ENCODE data around the gene JAK1. TPM values are rescaled to one million over a fixed set of nuclear protein-coding genes. Genes with fewer than 3 reads are reported as not detected.

The JAK1 gene
- total RNA-seq, 1 experiment from 2014 or later = 73.1 TPM

- peak overlapping the region; percentile 66 for H3K27ac Mint-ChIP-seq (ENCODE audit: low read depth, unreplicated experiment)
Measured at GRCh38 chr1:64913361-64914015, 52.9 kb downstream of the JAK1 start.

GRCh38 chr1:64912191-64912590, 54.2 kb downstream of the JAK1 start:
- POLR2A ChIA-PET = interaction anchor here (0.9 to 3.8 kb wide), 8 partner anchors 9 to 69 kb away, joined by 3 to 18 read pairs (median 4); no protein-coding TSS in a partner anchor
- Mint-ChIP-seq H3K27me3 (ENCODE audit: insufficient read depth, unreplicated experiment) (no peaks in the 10 kb centered on the region), H3K27ac (ENCODE audit: low read depth, unreplicated experiment) (peak overlapping the region; percentile 46)

More at GRCh38 chr1:64913361-64914015, 52.9 kb downstream of the JAK1 start:
- POLR2A ChIA-PET = interaction anchor here (0.6 to 1.2 kb wide), 2 partner anchors 20 to 44 kb away, joined by 3 read pairs; no protein-coding TSS in a partner anchor
- intact Hi-C loops (cut with micrococcal nuclease) = no loop called here
- no peak for DNase-seq (ENCODE audit: unreplicated experiment)
- H3K9me3 Mint-ChIP-seq (ENCODE audit: unreplicated experiment) = no peaks in the 10 kb centered on the region
- H3K4me3 Mint-ChIP-seq (ENCODE audit: unreplicated experiment) = no peak overlapping the region
- BruUV-seq (replicated peaks) = no TSS peak
- TF ChIP-seq CTCF (IDR thresholded peaks at IDR 0.05; ENCODE audit: unreplicated experiment) = no peak
- CTCF ChIA-PET = interaction anchor here (0.6 kb wide), 1 partner anchor 499 kb away, joined by 4 read pairs; no protein-coding TSS in a partner anchor
- H3K27me3 Mint-ChIP-seq (ENCODE audit: insufficient read depth, unreplicated experiment) = no peaks in the 10 kb centered on the region
- no peaks in the 10 kb centered on the region for H3K36me3 Mint-ChIP-seq (ENCODE audit: insufficient read depth, unreplicated experiment)
- peaks cover 58% of the 10 kb centered on the region for H3K4me1 Mint-ChIP-seq (ENCODE audit: insufficient read depth, unreplicated experiment)

DNA sequence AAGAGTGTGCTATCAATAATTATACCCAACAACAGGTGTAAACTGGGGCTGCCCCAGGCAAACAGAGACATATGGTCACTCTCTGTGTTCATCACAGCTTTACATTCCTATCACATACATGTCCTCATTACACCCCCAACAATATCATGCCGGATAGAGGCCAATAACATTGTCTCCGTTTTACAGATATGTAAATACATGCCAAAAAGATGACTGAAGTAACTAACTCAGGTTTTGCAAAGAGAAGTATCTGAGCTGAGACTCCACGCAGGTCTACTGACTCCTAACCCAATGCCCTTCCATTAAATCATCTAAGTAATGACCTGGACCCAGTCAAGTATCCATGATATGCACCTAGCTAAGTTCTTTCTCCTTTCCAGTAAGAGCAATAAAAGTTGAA, 55.0 kb downstream of the JAK1 start:
- H3K9me3 Mint-ChIP-seq (ENCODE audit: unreplicated experiment) = no peaks in the 10 kb centered on the region
- TF ChIP-seq CTCF (IDR thresholded peaks at IDR 0.05; ENCODE audit: unreplicated experiment) = no peak
- intact Hi-C loops (cut with micrococcal nuclease) = no loop called here
- H3K4me1 Mint-ChIP-seq (ENCODE audit: insufficient read depth, unreplicated experiment) = peaks cover 49% of the 10 kb centered on the region
- ChIA-PET CTCF (interaction anchor here (0.6 to 1.3 kb wide), 5 partner anchors 15 to 235 kb away, joined by 3 to 4 read pairs (median 3); no protein-coding TSS in a partner anchor), POLR2A (interaction anchor here (0.5 to 3.8 kb wide), 9 partner anchors 10 to 259 kb away, joined by 3 to 18 read pairs (median 3); no protein-coding TSS in a partner anchor)
- H3K27me3 Mint-ChIP-seq (ENCODE audit: insufficient read depth, unreplicated experiment) = no peaks in the 10 kb centered on the region
- no peak for DNase-seq (ENCODE audit: unreplicated experiment)
- no peak overlapping the region for H3K4me3 Mint-ChIP-seq (ENCODE audit: unreplicated experiment)
- BruUV-seq (replicated peaks) = no TSS peak
- peak overlapping the region; percentile 46 for H3K27ac Mint-ChIP-seq (ENCODE audit: low read depth, unreplicated experiment)
- no peaks in the 10 kb centered on the region for H3K36me3 Mint-ChIP-seq (ENCODE audit: insufficient read depth, unreplicated experiment)

More at GRCh38 chr1:64912191-64912590, 54.2 kb downstream of the JAK1 start:
- no TSS peak for BruUV-seq (replicated peaks)
- Mint-ChIP-seq H3K4me3 (ENCODE audit: unreplicated experiment) (no peak overlapping the region), H3K36me3 (ENCODE audit: insufficient read depth, unreplicated experiment) (no peaks in the 10 kb centered on the region), H3K4me1 (ENCODE audit: insufficient read depth, unreplicated experiment) (peaks cover 50% of the 10 kb centered on the region), H3K9me3 (ENCODE audit: unreplicated experiment) (no peaks in the 10 kb centered on the region)
- TF ChIP-seq CTCF (IDR thresholded peaks at IDR 0.05; ENCODE audit: unreplicated experiment) = no peak
- intact Hi-C loops (cut with micrococcal nuclease) = no loop called here
- CTCF ChIA-PET = interaction anchor here (0.7 to 1.3 kb wide), 5 partner anchors 14 to 741 kb away, joined by 3 to 4 read pairs (median 3); no protein-coding TSS in a partner anchor
- no peak for DNase-seq (ENCODE audit: unreplicated experiment)

GRCh38 chr1:64909031-64909430, 57.3 kb downstream of the JAK1 start:
- no peaks in the 10 kb centered on the region for H3K27me3 Mint-ChIP-seq (ENCODE audit: insufficient read depth, unreplicated experiment)

More at GRCh38 chr1:64909031-64909430, 57.3 kb downstream of the JAK1 start:
- Mint-ChIP-seq H3K36me3 (ENCODE audit: insufficient read depth, unreplicated experiment) (no peaks in the 10 kb centered on the region), H3K27ac (ENCODE audit: low read depth, unreplicated experiment) (no peak overlapping the region), H3K4me1 (ENCODE audit: insufficient read depth, unreplicated experiment) (peaks cover 48% of the 10 kb centered on the region), H3K9me3 (ENCODE audit: unreplicated experiment) (no peaks in the 10 kb centered on the region), H3K4me3 (ENCODE audit: unreplicated experiment) (no peak overlapping the region)
- POLR2A ChIA-PET = interaction anchor here (1.1 to 3.8 kb wide), 3 partner anchors 10 to 262 kb away, joined by 3 to 18 read pairs (median 11); no protein-coding TSS in a partner anchor
- no peak for DNase-seq (ENCODE audit: unreplicated experiment)
- intact Hi-C loops (cut with micrococcal nuclease) = no loop called here
- TF ChIP-seq CTCF (IDR thresholded peaks at IDR 0.05; ENCODE audit: unreplicated experiment) = no peak
- BruUV-seq (replicated peaks) = no TSS peak
- CTCF ChIA-PET = interaction anchor here (0.7 to 1.2 kb wide), 4 partner anchors 14 to 93 kb away, joined by 3 to 4 read pairs (median 3); no protein-coding TSS in a partner anchor

Measured in MCF 10A (cell line).